NCI-H526 treated with DMSO at 0.1 percent for 48 hours (cell line): ENCODE results near the gene PIP4K2B.

Experiments used
- DNase-seq: peaks from one replicate; lab custom pipeline; 2025; lab: John Stamatoyannopoulos, UW

PIP4K2B gene

GRCh38 chr17:38746004-38746848 is 53.1 kb downstream of the PIP4K2B start:
- DNase-seq: no peak

DNA sequence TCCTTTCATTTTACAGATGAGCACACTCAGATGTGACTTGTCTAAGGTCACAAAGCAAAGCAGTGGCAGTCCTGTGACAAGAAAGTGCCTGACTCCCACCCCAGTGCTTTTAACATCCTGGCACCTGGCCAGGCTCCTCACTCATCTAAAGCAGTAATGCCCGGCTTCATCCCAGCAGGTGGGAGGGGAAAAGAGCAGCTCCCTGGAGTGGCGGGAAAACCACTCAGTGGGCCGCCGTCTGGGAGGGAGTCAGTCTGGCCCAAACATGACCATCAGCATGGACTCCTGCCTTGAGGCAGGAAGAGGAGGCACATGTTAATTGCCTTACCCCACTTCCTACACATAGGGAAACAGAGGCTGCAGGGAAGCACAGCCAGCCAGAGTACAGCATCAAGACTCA is 53.8 kb downstream of the PIP4K2B start:
- DNase-seq: no peak

- no peak for DNase-seq
Measured at GRCh38 chr17:38743556-38744171, 55.7 kb downstream of the PIP4K2B start.

DNA sequence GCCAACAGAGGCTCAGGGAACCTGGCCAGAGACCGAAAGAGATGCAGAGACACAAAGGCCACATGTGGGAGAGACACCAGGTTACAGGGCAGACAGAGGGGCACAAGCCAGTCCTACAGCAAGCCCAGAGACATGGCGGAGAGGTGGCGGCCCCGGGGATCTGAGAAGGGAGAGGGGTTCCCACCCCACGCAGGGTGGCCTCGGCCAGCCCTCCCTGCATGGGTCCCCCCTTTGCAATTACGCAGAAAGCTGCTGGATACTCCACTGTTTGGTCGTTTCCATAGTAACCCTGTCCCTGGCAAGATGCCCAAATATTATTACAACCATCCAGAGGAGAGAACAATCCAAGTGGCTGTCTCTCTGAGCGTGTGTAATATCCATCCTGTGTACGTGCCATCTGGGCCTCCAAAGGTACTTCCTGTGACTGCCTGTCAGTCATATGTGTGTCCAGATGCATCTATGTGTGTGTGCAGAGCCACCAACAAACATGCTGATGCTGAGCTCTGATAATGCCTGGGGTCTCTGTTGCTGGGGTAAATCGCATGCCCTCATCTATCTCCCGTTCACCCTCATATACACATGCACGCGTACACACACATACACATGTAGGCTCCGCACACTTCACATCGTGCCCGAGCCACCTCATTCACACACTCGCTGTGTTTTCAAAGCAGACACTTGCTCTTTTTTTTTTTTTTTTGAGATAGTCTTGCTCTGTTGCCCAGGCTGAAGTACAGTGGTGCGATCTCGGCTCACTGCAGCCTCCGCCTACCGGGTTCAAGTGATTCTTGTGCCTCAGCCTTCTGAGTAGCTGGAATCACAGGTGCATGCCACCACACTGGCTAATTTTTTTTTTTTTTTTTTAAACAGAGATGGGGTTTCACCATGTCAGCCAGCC is 56.7 kb downstream of the PIP4K2B start:
- DNase-seq: no peak

DNA sequence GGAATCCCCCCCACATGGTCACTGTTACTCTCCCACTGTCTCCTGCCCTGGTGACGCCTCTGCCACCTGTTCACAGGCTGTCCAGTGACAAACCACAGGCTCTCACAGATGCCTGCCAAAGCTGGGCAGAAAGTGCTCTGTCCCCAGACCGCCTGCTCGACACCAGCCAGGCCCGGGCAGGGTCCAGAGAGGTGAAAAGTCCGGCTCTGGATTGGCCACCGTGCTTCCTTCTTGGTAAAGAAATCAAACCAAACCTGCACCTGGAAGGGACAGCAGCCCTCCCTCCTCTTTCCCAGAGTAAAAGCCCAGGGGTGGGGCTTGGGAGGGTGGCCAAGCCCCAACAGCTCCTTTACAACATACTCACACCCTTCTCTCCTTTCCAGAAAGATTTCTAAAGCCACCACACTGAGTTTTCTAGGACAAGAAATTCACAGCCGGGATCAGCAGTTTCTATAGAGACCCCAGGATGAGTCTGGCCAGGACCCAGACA is 57.4 kb downstream of the PIP4K2B start:
- no peak for DNase-seq

GRCh38 chr17:38741461-38741860 is 57.9 kb downstream of the PIP4K2B start:
- DNase-seq: no peak

GRCh38 chr17:38740806-38741205 is 58.5 kb downstream of the PIP4K2B start:
- no peak for DNase-seq

DNA sequence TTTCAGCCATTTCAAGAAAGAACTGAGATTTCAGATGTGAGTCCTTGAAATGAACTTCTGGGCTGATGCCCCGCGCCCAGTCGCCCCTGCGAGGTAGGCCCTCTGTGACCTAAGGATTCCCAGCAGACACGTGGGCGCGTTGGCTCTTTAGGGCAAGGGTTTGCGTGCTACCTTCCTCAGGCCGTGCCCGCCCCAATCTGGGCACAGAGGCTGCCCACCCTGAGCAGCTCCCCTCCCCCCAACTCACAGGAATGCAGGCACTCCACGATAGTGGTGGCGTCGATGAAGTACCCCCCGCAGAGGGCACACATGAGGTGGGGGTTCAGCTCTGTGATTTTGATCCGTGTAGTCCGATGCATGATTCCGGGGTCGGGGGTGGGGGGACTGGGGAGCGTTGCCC is 59.3 kb downstream of the PIP4K2B start:
- no peak for DNase-seq

DNA sequence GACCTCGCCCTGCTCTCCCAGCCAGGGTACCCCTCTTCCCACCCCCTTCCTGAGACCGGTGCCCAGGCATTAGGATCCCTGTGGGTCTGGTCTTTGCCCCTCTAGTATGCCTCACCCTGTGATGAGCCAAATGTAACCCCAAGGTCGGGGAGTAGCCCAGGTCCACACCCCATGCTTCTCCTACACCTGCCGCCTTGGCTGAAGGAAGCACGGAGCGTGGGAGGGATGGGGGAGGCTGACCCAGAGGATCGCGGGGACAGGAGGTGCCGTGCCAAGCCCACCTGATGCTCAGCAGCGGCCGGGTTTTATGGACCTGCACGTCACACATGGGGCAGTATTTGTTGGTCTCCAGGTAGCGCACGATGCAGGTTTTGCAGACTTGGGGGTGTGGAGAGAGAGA is 60.1 kb downstream of the PIP4K2B start:
- no peak for DNase-seq

- DNase-seq: no peak
Measured at GRCh38 chr17:38738686-38739085, 60.7 kb downstream of the PIP4K2B start.

GRCh38 chr17:38738007-38738662 is 61.2 kb downstream of the PIP4K2B start:
- DNase-seq: no peak

- no peak for DNase-seq
Measured at GRCh38 chr17:38735161-38735997, 64.0 kb downstream of the PIP4K2B start.

- DNase-seq: no peak
Measured at GRCh38 chr17:38733982-38734973, 65.1 kb downstream of the PIP4K2B start.

DNA sequence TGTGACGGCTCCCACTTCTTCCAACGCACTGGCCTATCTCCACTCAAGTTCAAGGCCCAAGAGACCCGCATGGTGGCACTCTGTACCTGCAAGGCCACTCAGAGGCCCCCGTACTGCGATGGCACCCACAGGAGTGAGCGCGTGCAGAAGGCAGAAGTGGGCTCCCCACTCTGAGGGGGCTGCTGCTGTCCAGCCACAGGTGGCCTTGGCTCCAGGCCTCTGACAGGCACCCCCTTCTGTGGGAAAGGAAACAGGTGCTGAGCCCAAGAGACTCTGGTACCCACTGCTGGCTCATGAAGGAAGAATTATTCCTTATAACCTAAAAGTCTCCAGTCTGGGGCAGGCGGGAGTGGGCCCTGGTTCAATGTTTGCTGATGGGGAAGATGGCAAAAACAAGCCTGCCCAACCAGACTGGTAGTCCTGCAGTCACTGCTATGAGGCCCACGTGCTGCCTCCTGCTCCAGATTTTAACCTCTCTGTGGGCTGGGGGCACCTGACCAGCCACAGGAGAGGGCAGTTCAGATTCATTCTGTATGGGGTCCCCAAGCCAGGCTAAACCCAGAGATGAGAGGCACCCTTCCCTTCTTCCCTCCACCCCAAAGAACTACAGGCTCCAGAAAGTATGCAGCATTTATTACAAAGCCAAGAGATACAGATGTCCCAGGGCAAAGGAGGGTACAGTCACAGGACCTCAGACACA is 65.9 kb downstream of the PIP4K2B start:
- DNase-seq: no peak

DNA sequence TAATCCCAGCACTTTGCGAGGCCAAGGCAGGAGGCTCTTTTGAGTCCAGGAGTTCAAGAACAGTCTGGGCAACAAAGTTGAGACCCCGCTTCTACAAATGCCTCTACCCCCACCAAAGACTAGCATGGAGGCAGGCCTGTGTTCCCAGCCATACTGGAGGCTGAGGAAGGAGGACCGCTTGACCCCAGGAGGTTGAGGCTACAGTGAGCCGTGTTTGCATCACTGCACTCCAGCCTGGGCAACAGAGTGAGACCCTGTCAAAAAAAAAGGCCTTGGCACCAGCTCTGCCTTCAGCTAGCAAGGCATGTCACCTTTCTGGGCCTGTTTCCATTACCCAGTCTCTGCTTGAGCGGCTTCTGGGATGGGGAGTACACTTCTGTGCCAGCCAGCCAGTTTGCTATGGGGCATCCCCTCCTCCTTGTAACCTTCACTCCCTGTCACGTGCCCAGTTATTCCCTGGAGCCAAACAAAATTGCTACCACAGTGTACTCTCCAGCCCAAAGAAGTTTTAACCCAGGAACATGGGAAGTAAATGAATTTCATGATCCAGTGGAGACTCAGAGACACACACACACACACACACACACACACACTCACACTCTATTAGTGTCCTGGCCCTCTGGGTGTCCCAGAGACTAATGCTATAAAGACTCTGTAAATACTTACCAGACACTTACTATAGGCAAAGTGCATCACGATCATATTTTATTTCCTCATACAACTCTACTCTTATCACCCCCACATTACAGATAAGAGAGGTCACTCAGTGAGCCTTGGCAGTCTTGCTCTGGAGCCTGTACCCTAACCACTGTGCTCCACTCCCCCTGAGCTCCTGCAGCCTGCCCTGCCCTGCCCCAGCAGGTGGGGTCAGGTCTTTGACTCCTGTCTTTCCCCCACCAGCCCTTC is 66.7 kb downstream of the PIP4K2B start:
- DNase-seq: no peak

- no peak for DNase-seq
Measured at GRCh38 chr17:38731526-38732294, 67.6 kb downstream of the PIP4K2B start.
